Astrocyte (in vitro differentiated cells and primary cell): ENCODE measurements around the gene NR2F2.

Experiments
- EZH2 ChIP-seq: IDR thresholded peaks from 2 replicates; pipeline ENCODE4 v1.6.1; 2012; ENCODE audit warnings: mild to moderate bottlenecking, low read length, inconsistent platforms; ENCODE audit not compliant: insufficient read depth
- TF ChIP-seq, protein P1 (sequence below): IDR thresholded peaks from 2 replicates; pipeline ENCODE4 v1.5.1; 2011; ENCODE audit warnings: low read depth, mild to moderate bottlenecking, inconsistent platforms, low read length, moderate library complexity; ENCODE audit not compliant: insufficient read depth

DNA sequence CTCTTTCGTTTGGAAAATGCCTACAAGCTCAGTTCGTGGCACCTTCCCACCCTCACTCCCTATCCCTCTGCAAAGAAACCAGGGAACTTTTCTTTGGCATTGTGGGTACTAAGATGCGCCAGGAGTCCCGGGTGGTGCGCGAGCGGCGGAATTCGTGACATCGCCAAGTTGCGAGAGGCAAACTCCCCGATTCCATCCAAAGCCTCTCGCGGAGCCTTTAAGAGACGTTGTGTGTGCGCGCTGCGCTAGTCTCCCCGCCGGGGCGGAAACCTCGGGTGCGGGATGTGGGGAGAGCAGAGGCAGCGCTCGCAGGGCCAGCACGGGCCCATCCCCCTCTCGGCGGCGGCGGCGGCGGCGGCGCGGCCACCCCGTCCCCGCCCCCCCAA lies 443 bp upstream of the NR2F2 start:
- TF ChIP-seq EZH2, result no peak
- TF ChIP-seq, protein P1, sequence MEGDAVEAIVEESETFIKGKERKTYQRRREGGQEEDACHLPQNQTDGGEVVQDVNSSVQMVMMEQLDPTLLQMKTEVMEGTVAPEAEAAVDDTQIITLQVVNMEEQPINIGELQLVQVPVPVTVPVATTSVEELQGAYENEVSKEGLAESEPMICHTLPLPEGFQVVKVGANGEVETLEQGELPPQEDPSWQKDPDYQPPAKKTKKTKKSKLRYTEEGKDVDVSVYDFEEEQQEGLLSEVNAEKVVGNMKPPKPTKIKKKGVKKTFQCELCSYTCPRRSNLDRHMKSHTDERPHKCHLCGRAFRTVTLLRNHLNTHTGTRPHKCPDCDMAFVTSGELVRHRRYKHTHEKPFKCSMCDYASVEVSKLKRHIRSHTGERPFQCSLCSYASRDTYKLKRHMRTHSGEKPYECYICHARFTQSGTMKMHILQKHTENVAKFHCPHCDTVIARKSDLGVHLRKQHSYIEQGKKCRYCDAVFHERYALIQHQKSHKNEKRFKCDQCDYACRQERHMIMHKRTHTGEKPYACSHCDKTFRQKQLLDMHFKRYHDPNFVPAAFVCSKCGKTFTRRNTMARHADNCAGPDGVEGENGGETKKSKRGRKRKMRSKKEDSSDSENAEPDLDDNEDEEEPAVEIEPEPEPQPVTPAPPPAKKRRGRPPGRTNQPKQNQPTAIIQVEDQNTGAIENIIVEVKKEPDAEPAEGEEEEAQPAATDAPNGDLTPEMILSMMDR, result no peak
